Activated CD4-positive, alpha-beta T cell treated with anti-CD3 and anti-CD28 coated beads, Interleukin-2, amount 10 ng/mL, durations not matched to agents 24 days and 14 days (primary cell): ENCODE data around the gene NT5DC3. TPM values are rescaled to one million over a fixed set of nuclear protein-coding genes. Genes with fewer than 3 reads are reported as not detected.

Source experiments
- DNase-seq: peaks from one replicate; pipeline ENCODE4 v3.0.0; 2022
- H3K27ac Mint-ChIP-seq: one replicate; pipeline ENCODE4 v1.8.0; 2022; ENCODE audit warnings: mild to moderate bottlenecking, mixed read lengths
- H3K27me3 Mint-ChIP-seq: one replicate; pipeline ENCODE4 v1.8.0; 2022; ENCODE audit warnings: mixed read lengths
- H3K36me3 Mint-ChIP-seq: one replicate; pipeline ENCODE4 v1.8.0; 2022; ENCODE audit warnings: low read depth, mild to moderate bottlenecking, mixed read lengths
- H3K4me1 Mint-ChIP-seq: one replicate; pipeline ENCODE4 v1.8.0; 2021; ENCODE audit warnings: mixed read lengths
- H3K4me3 Mint-ChIP-seq: one replicate; pipeline ENCODE4 v1.8.0; 2022; ENCODE audit warnings: mild to moderate bottlenecking, moderate library complexity, mixed read lengths
- H3K9me3 Mint-ChIP-seq: one replicate; pipeline ENCODE4 v1.8.0; 2021; ENCODE audit warnings: mixed read lengths
- intact Hi-C: fragments of 100-400 bp; cut with micrococcal nuclease; formaldehyde crosslinking; loops from one replicate; pipeline ENCODE4 v1.15.1; 2023
- total RNA-seq: library from RNA; stranded (reverse); gene quantifications from 2 replicates; pipeline ENCODE4 v1.2.3, GENCODE V29; 2022

Gene NT5DC3
- total RNA-seq, 1 donor from 2014 or later: 14.9 TPM

DNA sequence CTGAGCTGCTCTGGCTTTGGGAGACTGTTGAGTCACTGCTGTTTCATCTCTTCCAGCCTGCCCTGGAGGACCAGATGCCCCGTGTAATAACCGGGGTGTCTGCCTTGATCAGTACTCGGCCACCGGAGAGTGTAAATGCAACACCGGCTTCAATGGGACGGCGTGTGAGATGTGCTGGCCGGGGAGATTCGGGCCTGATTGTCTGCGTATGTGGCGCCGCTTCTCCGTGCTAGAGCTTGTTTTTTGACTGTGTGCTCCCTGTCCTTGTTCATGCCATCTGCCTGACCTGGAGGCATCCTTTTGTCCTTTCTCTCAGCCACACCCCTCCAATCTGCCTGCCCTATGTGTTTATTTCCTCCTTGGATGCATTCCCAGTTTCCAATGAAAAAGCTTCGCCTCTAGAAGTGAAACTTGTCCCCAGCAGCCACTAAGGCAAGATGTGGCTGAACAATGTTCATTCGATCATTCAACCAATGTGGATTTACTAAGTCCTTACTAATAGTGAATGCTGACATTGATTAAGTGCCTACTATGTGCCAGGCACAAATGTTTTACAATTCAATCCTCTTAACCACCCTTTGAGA is 98.6 kb downstream of the NT5DC3 start:
- Mint-ChIP-seq H3K9me3 (no peaks in the 10 kb centered on the region), H3K27ac (no peak overlapping the region), H3K36me3 (no peaks in the 10 kb centered on the region), H3K27me3 (no peaks in the 10 kb centered on the region), H3K4me3 (no peak overlapping the region), H3K4me1 (no peaks in the 10 kb centered on the region)
- DNase-seq: no peak
- intact Hi-C loops: no loop called here

DNA sequence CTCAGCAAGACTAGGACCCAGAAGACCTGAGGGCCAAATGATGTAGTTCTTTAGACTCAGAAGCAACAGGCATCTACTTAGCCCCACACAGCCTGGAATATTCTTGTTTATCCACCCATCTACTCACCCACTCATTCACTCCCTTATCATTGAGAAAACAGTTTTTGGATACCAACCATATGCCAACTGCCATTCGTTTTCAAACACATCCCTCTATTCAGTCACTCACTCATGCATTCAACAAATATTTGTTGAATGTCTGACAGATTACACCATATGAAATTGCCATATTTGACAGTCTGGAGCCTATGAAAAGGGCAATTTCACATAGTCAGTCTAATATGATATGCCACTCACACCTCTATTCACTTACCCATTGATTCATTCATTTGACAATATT is 103.2 kb downstream of the NT5DC3 start:
- peaks cover 1% of the 10 kb centered on the region for H3K27me3 Mint-ChIP-seq
- no peaks in the 10 kb centered on the region for H3K36me3 Mint-ChIP-seq
- no peak for DNase-seq
- intact Hi-C loops: no loop called here
- no peaks in the 10 kb centered on the region for H3K9me3 Mint-ChIP-seq
- H3K4me3 Mint-ChIP-seq: no peak overlapping the region
- H3K27ac Mint-ChIP-seq: no peak overlapping the region
- H3K4me1 Mint-ChIP-seq: no peaks in the 10 kb centered on the region

DNA sequence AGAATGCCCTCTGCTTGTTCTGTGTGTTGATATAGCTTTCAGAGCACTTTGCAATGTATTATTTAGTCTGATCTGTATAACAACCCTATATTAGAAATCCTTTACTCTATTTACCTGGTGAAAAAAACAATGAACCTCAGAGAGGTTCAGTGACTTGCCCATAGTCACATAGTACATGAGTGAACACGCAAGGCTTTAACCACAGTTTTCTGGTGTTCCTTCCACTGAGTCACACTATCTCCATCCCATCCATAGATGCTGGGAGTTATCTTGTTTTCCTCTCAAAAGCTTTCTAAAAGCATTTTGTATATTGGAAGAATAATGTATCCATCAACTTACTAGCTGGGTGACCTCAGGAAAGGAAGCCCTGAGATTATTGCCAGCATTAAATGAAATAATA is 104.5 kb downstream of the NT5DC3 start:
- H3K4me3 Mint-ChIP-seq: no peak overlapping the region
- H3K9me3 Mint-ChIP-seq: no peaks in the 10 kb centered on the region
- peaks cover 3% of the 10 kb centered on the region for H3K27me3 Mint-ChIP-seq
- no peak for DNase-seq
- no peaks in the 10 kb centered on the region for H3K36me3 Mint-ChIP-seq
- H3K4me1 Mint-ChIP-seq: no peaks in the 10 kb centered on the region
- H3K27ac Mint-ChIP-seq: no peak overlapping the region
- intact Hi-C loops: no loop called here

DNA sequence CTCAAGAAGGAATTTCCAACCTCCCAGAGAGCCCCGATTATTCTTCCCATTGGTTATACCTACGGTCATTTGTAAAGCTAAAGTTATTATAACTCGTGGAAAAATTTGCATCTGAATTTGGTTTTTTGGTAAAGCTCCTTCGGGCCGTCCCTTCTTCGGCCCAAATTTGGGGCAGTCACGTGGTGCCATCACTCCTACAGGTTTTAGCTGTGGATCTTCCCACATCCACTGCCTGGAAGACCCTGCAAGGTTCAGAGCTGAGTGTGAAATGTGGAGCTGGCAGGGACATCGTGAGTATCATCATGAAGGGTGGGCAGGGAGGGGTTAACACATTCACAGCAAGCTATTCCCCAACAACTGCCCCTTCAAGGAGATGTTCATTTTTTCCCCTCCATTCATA is 105.7 kb downstream of the NT5DC3 start:
- no peaks in the 10 kb centered on the region for H3K9me3 Mint-ChIP-seq
- DNase-seq: no peak
- H3K27ac Mint-ChIP-seq: no peak overlapping the region
- no peak overlapping the region for H3K4me3 Mint-ChIP-seq
- H3K4me1 Mint-ChIP-seq: no peaks in the 10 kb centered on the region
- H3K27me3 Mint-ChIP-seq: peaks cover 4% of the 10 kb centered on the region
- no peaks in the 10 kb centered on the region for H3K36me3 Mint-ChIP-seq
- intact Hi-C loops: no loop called here

DNA sequence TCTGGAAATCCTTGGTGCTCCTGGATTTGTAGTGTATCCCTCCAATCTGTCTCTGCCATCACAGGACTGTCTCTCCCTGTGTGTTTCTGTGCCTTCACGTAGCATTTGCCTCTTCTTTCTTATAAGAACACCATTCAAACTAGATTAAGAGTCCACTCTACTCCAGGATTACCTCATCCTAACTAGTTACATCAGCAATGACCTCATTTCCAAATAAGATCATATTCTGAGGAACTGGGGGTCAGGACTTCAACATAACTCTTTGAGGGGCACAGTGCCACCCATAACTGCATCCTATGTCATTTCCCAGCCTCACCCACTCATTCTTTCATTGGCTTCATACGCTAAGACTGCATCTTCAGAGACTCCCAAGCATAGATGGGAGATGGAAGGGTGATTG is 106.2 kb downstream of the NT5DC3 start:
- H3K27ac Mint-ChIP-seq: no peak overlapping the region
- no peaks in the 10 kb centered on the region for H3K4me1 Mint-ChIP-seq
- H3K36me3 Mint-ChIP-seq: no peaks in the 10 kb centered on the region
- no peaks in the 10 kb centered on the region for H3K9me3 Mint-ChIP-seq
- intact Hi-C loops: no loop called here
- H3K4me3 Mint-ChIP-seq: no peak overlapping the region
- DNase-seq: no peak
- H3K27me3 Mint-ChIP-seq: peaks cover 4% of the 10 kb centered on the region

DNA sequence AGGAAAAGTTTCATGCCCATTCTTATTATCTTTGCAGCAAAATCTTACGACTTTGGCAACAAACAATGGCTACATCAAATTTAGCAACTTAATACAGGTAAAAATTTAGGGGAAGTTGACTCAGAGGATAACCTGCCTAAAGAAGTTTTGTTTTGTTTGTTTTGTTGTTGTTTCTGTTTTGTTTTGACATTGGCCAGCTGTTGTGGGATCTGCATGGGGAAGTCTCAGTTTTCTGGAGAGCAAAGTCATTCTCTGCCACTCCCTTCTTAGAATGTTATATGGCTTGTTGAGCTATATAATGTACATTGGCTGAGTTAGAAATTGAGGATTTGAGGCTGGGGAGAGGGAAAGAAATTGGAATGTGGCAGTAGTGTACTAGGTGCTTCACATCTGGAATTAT is 109.5 kb downstream of the NT5DC3 start:
- H3K4me1 Mint-ChIP-seq: no peaks in the 10 kb centered on the region
- no peaks in the 10 kb centered on the region for H3K9me3 Mint-ChIP-seq
- no peak overlapping the region for H3K4me3 Mint-ChIP-seq
- intact Hi-C loops: no loop called here
- H3K36me3 Mint-ChIP-seq: no peaks in the 10 kb centered on the region
- no peak for DNase-seq
- H3K27me3 Mint-ChIP-seq: peaks cover 4% of the 10 kb centered on the region
- H3K27ac Mint-ChIP-seq: no peak overlapping the region

DNA sequence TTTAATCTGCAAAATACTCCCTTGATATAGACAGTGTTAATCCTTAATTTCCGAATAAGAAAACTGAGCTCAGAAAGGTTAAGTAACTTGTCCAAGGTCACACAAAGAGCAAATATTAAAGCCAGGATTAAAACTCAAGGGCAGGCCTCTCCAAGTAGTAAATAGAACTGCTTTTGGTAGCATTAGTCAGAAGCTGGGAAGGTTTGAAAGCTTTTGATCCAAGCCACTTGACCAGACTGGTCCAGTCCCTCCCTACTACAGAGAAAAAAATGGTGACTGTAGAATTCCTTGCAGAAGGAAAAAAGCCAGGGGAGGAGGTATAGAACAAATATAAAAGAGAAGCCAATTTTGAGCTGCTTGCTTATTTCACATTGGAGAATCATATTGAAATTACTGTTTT is 111.5 kb downstream of the NT5DC3 start:
- peaks cover 2% of the 10 kb centered on the region for H3K27me3 Mint-ChIP-seq
- intact Hi-C loops: no loop called here
- no peak overlapping the region for H3K27ac Mint-ChIP-seq
- no peaks in the 10 kb centered on the region for H3K36me3 Mint-ChIP-seq
- H3K4me3 Mint-ChIP-seq: no peak overlapping the region
- no peaks in the 10 kb centered on the region for H3K9me3 Mint-ChIP-seq
- no peak for DNase-seq
- no peaks in the 10 kb centered on the region for H3K4me1 Mint-ChIP-seq

DNA sequence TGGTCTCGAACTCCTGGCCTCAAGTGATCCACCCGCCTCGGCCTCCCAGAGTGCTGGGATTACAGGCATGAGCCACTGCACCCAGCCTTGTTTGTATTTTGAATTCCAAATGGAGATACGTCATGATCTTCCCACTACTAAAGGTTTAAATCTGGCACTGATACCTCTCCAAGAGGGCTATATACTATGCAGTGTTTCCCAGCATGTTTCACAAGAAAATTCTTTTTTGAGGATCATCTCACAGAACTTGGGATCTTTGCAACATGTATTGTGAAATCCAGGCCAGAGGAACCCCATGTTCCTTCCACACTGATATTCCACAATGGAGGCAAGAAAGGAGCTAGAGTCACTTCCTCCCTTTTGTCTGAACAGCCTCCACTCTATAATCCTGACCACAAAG is 112.7 kb downstream of the NT5DC3 start:
- Mint-ChIP-seq H3K4me1 (no peaks in the 10 kb centered on the region), H3K27ac (no peak overlapping the region), H3K36me3 (no peaks in the 10 kb centered on the region), H3K27me3 (peaks cover 2% of the 10 kb centered on the region), H3K9me3 (no peaks in the 10 kb centered on the region), H3K4me3 (no peak overlapping the region)
- DNase-seq: no peak
- intact Hi-C loops: no loop called here

DNA sequence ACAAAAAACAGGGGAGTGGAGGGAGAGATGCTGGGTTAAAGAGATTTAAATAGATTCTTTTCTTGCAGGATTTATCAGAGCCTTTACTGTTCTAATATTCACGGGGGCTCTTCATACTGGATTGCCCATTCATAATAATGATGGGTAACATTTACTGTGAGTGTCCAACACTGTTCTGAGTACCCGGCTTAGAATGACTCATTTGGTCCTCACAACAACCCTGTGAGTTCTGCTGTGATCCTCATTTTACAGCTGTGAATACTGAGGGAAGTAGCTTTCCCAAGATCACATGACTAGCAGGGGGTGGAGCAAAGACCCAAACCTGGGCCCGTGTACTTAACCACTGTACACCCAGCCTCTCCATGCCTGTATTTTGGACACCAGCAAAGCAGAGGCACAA is 113.4 kb downstream of the NT5DC3 start:
- Mint-ChIP-seq H3K27me3 (peaks cover 2% of the 10 kb centered on the region), H3K4me3 (no peak overlapping the region), H3K4me1 (no peaks in the 10 kb centered on the region), H3K27ac (no peak overlapping the region), H3K9me3 (no peaks in the 10 kb centered on the region), H3K36me3 (no peaks in the 10 kb centered on the region)
- intact Hi-C loops: no loop called here
- no peak for DNase-seq

DNA sequence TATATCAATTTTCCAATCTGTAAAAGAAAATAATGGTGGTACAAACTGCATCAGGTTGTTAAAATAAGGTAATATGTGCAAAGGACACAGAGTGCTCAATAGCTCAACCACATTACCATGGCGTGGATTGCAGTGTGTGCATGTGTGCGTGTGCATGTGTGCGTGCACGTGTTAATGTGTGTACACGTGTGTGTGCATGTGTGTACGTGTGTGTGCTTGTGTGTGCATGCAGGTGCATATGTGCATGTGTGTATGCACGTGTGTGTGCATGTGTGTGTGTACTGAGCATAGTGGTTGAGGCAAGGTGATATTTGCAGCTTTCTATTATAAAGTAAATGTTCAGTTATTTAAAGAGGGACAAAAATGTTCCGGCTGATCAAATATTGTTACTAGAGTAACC is 115.6 kb downstream of the NT5DC3 start:
- Mint-ChIP-seq H3K4me3 (no peak overlapping the region), H3K36me3 (no peaks in the 10 kb centered on the region), H3K27me3 (no peaks in the 10 kb centered on the region), H3K4me1 (no peaks in the 10 kb centered on the region), H3K9me3 (no peaks in the 10 kb centered on the region), H3K27ac (no peak overlapping the region)
- DNase-seq: no peak
- intact Hi-C loops: no loop called here

Other genes starting within 250 kb of the NT5DC3 start
- 449 and 457 TPM in 2 replicates for gene HSP90B1, start 89.2 kb upstream of the NT5DC3 start, total RNA-seq
- gene TDG, start 124.6 kb upstream of the NT5DC3 start, total RNA-seq: 74.5 and 76.4 TPM in 2 replicates
- gene GLT8D2, start 209.0 kb upstream of the NT5DC3 start, total RNA-seq: 0.31 TPM in 1 of 2 replicates, not detected in the other
- 8.2 and 8.6 TPM in 2 replicates for gene HCFC2, start 223.3 kb upstream of the NT5DC3 start, total RNA-seq